Measurements from ENCODE around the gene RADX.

Gene RADX

GRCh38 chrX:106606571-106606970, 5.2 kb upstream of the RADX start:
- no peak overlapping the region for H3K27ac ChIP-seq
- TF ChIP-seq CTCF (IDR thresholded peaks at IDR 0.05) (no peak), ZFX (IDR thresholded peaks at IDR 0.05; ENCODE audit: borderline replicate concordance) (no peak)

- H3K27ac ChIP-seq: no peak overlapping the region
- TF ChIP-seq ZFX (IDR thresholded peaks at IDR 0.05; ENCODE audit: borderline replicate concordance): no peak
Observed at GRCh38 chrX:106608016-106608415, 3.8 kb upstream of the RADX start.

- TF ChIP-seq ZFX (IDR thresholded peaks at IDR 0.05; ENCODE audit: borderline replicate concordance): no peak
- TF ChIP-seq CTCF (IDR thresholded peaks at IDR 0.05): no peak
- H3K27ac ChIP-seq: peak overlapping the region; percentile 44
Observed at GRCh38 chrX:106611317-106611678, 480 bp upstream of the RADX start.

GRCh38 chrX:106612393-106612763, 600 bp downstream of the RADX start:
- H3K27ac ChIP-seq: peak overlapping the region; percentile 44
- TF ChIP-seq ZFX (IDR thresholded peaks at IDR 0.05; ENCODE audit: borderline replicate concordance): no peak
- TF ChIP-seq CTCF (IDR thresholded peaks at IDR 0.05): no peak

- H3K27ac ChIP-seq: no peak overlapping the region
- TF ChIP-seq CTCF (IDR thresholded peaks at IDR 0.05) (no peak), ZFX (IDR thresholded peaks at IDR 0.05; ENCODE audit: borderline replicate concordance) (no peak)
Observed at GRCh38 chrX:106613277-106613676, 1.5 kb downstream of the RADX start.

- no peak for TF ChIP-seq CTCF (IDR thresholded peaks at IDR 0.05)
Observed at GRCh38 chrX:106615041-106615440, 3.3 kb downstream of the RADX start.

GRCh38 chrX:106619797-106620196, 8.0 kb downstream of the RADX start:
- TF ChIP-seq ZFX (IDR thresholded peaks at IDR 0.05; ENCODE audit: borderline replicate concordance): no peak
- peak; percentile 63 for TF ChIP-seq CTCF (IDR thresholded peaks at IDR 0.05)
- H3K27ac ChIP-seq: no peak overlapping the region

More at GRCh38 chrX:106615041-106615440, 3.3 kb downstream of the RADX start:
- H3K27ac ChIP-seq: no peak overlapping the region

GRCh38 chrX:106621836-106622235, 10.1 kb downstream of the RADX start:
- no peak for TF ChIP-seq CTCF (IDR thresholded peaks at IDR 0.05)
- no peak for TF ChIP-seq ZFX (IDR thresholded peaks at IDR 0.05; ENCODE audit: borderline replicate concordance)
- H3K27ac ChIP-seq: no peak overlapping the region

Data from 22Rv1 (cell line).